Urinary bladder (tissue), 4 donors: ENCODE data around the gene RNF223. TPM values are rescaled to one million over a fixed set of nuclear protein-coding genes. Genes with fewer than 3 reads are reported as not detected.
A peak's percentile ranks its signal among the peaks of the same experiment; 100 is the strongest.

ENCODE experiments used
- DNase-seq: peaks from one replicate; pipeline ENCODE4 v3.0.0-alpha.2; 2015; ENCODE audit errors: extremely low spot score
- H3K27ac ChIP-seq: one replicate; pipeline ENCODE4 v1.5.1; 2013; ENCODE audit warnings: low read depth, mild to moderate bottlenecking, moderate library complexity
- H3K36me3 ChIP-seq: one replicate; pipeline ENCODE4 v1.6.1; 2013; ENCODE audit warnings: mild to moderate bottlenecking, moderate library complexity; ENCODE audit not compliant: insufficient read depth
- H3K4me1 ChIP-seq: one replicate; pipeline ENCODE4 v1.6.1; 2013; ENCODE audit warnings: mild to moderate bottlenecking, moderate library complexity; ENCODE audit not compliant: insufficient read depth
- H3K4me3 ChIP-seq: one replicate; pipeline ENCODE4 v1.5.1; 2013; ENCODE audit warnings: low read depth, low read length
- WGBS: extraction: QIAGEN DNeasy Blood & Tissue Kit; methylation state at CpG from one replicate; pipeline ENCODE4 v1.1.7; 2013; 5-methylcytosine and 5-hydroxymethylcytosine counted together
- polyA plus RNA-seq: library from polyadenylated mRNA; stranded (reverse); fragments of 200-250 nt; gene quantifications from one replicate; pipeline ENCODE4 v1.2.3, GENCODE V29; 2013
- total RNA-seq: library from RNA; depleted of rRNA; stranded (reverse); fragments of >200 nt; gene quantifications from one replicate; pipeline ENCODE4 v1.2.3, GENCODE V29; 2014
- donor health status: healthy with polysubstance abuse.
- donor health status: healthy.

The RNF223 gene
- total and polyA plus RNA-seq, 2 donors: 0.73 to 2.7 TPM

DNA sequence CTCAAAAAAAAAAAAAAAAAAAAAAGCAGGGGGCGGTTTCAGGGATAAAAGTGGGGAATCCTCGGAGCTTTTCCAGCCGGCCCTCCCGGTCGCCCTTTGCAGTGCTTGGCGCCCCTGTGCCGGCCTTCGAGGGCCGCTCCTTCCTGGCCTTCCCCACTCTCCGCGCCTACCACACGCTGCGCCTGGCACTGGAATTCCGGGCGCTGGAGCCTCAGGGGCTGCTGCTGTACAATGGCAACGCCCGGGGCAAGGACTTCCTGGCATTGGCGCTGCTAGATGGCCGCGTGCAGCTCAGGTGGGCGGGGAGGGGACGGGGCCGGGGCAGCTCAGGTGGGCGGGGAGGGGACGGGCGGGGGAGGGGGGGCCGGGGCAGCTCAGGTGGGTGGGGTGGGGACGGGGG is 25.3 kb downstream of the RNF223 start:
- WGBS: 91% methylated on average over 26 of the region's 28 CpGs
- no peak for DNase-seq
- H3K4me3 ChIP-seq: no peak overlapping the region
- H3K36me3 ChIP-seq: peaks cover 16% of the 10 kb centered on the region
- no peak overlapping the region for H3K27ac ChIP-seq
- H3K4me1 ChIP-seq: no peaks in the 10 kb centered on the region

DNA sequence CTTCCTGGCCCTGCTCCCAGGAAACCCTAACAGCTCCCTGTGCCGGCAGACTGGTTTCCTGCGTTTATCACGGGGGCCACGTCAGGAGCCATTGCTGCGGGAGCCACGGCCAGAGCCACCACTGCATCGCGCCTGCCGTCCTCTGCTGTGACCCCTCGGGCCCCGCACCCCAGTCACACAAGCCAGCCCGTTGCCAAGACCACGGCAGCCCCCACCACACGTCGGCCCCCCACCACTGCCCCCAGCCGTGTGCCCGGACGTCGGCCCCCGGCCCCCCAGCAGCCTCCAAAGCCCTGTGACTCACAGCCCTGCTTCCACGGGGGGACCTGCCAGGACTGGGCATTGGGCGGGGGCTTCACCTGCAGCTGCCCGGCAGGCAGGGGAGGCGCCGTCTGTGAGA is 26.1 kb downstream of the RNF223 start:
- 92% methylated on average over 25 of the region's 25 CpGs for WGBS
- DNase-seq: no peak
- H3K27ac ChIP-seq: no peak overlapping the region
- H3K36me3 ChIP-seq: peaks cover 16% of the 10 kb centered on the region
- H3K4me1 ChIP-seq: no peaks in the 10 kb centered on the region
- H3K4me3 ChIP-seq: no peak overlapping the region

DNA sequence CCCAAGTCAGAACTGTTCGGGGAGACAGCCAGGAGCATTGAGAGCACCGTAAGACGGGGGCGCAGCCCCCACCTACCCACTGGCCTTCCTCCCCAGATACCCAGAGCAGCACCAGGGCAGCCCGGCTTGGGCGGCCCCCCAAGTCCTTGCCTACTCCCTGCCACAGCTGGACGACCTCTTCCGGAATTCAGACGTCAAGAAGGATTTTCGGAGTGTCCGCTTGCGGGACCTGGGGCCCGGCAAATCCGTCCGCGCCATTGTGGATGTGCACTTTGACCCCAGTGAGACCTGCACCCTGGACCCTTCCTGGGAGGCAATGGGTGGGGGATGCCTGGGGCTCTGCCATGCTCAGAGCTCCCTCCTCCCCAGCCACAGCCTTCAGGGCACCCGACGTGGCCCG is 26.7 kb downstream of the RNF223 start:
- Histone ChIP-seq H3K4me3 (no peak overlapping the region), H3K4me1 (no peaks in the 10 kb centered on the region), H3K36me3 (peaks cover 16% of the 10 kb centered on the region), H3K27ac (no peak overlapping the region)
- 94% methylated on average over 19 of the region's 19 CpGs for WGBS
- no peak for DNase-seq

DNA sequence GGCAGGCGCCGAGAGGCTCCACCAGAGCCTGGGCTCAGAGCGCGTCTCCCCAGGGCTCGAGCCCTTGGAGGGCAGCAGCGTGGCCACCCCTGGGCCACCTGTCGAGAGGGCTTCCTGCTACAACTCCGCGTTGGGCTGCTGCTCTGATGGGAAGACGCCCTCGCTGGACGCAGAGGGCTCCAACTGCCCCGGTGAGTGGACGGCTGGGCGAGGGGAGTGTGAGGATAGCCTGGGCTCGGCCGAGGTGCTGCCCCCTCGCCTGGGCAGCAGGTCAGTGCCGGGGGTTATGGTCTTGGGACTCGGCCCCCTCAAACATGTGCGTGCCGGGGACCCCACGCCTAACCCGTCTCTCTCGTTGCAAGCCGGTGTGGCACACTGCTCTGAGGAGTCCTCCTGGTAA is 27.3 kb downstream of the RNF223 start:
- Histone ChIP-seq H3K27ac (no peak overlapping the region), H3K4me3 (no peak overlapping the region), H3K36me3 (peaks cover 14% of the 10 kb centered on the region), H3K4me1 (no peaks in the 10 kb centered on the region)
- 95% methylated on average over 26 of the region's 26 CpGs for WGBS
- DNase-seq: no peak

DNA sequence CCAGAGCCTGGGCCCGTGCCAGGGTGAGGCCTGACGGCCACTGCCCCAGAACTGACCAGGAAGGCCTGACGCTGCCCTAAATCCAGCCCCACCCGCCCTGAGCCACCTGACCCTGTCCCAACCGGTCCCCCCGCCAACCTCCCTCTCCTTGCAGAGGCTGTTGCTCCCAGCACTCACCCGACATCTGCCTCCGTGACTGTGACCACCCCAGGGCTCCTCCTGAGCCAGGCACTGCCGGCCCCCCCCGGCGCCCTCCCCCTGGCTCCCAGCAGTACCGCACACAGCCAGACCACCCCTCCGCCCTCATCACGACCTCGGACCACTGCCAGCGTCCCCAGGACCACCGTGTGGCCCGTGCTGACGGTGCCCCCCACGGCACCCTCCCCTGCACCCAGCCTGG is 27.9 kb downstream of the RNF223 start:
- H3K4me3 ChIP-seq: no peak overlapping the region
- 94% methylated on average over 20 of the region's 20 CpGs for WGBS
- no peaks in the 10 kb centered on the region for H3K4me1 ChIP-seq
- no peak overlapping the region for H3K27ac ChIP-seq
- H3K36me3 ChIP-seq: peaks cover 11% of the 10 kb centered on the region
- no peak for DNase-seq

DNA sequence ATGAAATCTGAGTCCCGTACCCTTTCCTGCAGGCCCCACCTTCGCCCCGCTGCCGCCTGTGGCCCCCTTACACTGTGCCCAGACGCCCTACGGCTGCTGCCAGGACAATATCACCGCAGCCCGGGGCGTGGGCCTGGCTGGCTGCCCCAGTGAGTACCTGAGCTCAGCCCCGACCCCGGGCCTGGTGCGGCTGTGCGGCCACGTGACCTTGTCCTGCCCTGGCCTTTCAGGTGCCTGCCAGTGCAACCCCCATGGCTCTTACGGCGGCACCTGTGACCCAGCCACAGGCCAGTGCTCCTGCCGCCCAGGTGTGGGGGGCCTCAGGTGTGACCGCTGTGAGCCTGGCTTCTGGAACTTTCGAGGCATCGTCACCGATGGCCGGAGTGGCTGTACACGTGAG is 29.0 kb downstream of the RNF223 start:
- no peak for DNase-seq
- no peak overlapping the region for H3K4me3 ChIP-seq
- H3K27ac ChIP-seq: no peak overlapping the region
- 97% methylated on average over 23 of the region's 23 CpGs for WGBS
- H3K4me1 ChIP-seq: no peaks in the 10 kb centered on the region
- H3K36me3 ChIP-seq: peaks cover 11% of the 10 kb centered on the region

DNA sequence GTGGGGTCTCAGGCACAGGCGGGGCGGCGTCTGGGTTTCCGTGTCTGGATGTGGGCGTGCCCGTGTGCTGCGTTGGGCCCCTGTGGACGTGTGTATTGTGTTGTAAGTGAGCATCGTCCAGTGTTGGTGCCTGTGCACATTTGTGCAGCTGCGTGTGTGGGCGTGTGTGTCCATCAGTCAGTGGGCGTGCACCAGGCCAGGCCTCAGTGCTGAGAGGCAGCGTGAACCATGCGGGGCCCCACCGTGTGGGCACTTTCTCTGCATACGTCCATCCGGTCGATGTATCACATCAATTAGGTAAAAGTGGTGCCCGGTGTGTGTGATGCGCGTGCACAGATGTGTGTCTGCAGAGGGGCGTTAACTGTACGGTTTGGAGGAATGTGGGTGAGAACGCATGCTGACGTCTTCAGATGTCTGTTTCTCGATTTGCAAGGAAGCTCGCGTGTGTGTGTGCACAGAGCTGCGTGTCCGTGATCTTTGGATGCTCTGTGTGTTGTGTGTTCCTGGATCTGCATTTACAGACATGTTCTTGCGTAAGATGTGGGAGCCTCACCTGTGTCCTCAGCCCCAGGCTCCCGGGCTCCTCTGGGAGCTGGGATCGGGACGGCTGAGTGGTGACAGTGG is 29.5 kb downstream of the RNF223 start:
- H3K36me3 ChIP-seq: peaks cover 11% of the 10 kb centered on the region
- 92% methylated on average over 34 of the region's 34 CpGs for WGBS
- no peak overlapping the region for H3K27ac ChIP-seq
- H3K4me3 ChIP-seq: no peak overlapping the region
- H3K4me1 ChIP-seq: no peaks in the 10 kb centered on the region
- no peak for DNase-seq

DNA sequence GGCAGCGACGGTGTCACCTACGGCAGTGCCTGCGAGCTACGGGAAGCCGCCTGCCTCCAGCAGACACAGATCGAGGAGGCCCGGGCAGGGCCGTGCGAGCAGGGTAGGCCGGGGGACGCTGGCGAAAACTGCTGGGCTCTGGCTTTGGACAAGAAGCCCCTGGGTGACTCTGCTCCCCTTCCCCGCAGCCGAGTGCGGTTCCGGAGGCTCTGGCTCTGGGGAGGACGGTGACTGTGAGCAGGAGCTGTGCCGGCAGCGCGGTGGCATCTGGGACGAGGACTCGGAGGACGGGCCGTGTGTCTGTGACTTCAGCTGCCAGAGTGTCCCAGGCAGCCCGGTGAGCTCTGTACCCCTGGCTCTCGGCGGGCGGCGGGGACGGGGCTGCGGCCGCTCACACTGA is 30.2 kb downstream of the RNF223 start:
- H3K4me3 ChIP-seq: no peak overlapping the region
- peaks cover 8% of the 10 kb centered on the region for H3K36me3 ChIP-seq
- no peaks in the 10 kb centered on the region for H3K4me1 ChIP-seq
- no peak overlapping the region for H3K27ac ChIP-seq
- 96% methylated on average over 33 of the region's 33 CpGs for WGBS
- no peak for DNase-seq

DNA sequence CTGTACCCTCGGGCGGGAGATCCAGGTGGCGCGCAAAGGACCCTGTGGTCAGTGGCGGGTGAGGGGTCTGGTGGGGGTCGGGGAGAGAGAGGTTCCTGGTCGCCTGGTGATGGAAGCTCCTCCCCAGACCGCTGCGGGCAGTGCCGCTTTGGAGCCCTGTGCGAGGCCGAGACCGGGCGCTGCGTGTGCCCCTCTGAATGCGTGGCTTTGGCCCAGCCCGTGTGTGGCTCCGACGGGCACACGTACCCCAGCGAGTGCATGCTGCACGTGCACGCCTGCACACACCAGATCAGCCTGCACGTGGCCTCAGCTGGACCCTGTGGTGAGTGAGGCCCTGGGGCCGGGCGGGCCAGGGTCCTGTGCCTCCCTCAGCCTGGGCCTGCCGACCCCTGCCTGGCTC is 30.7 kb downstream of the RNF223 start:
- H3K27ac ChIP-seq: no peak overlapping the region
- DNase-seq: no peak
- H3K36me3 ChIP-seq: peaks cover 8% of the 10 kb centered on the region
- no peak overlapping the region for H3K4me3 ChIP-seq
- no peaks in the 10 kb centered on the region for H3K4me1 ChIP-seq
- WGBS: 95% methylated on average over 27 of the region's 27 CpGs

DNA sequence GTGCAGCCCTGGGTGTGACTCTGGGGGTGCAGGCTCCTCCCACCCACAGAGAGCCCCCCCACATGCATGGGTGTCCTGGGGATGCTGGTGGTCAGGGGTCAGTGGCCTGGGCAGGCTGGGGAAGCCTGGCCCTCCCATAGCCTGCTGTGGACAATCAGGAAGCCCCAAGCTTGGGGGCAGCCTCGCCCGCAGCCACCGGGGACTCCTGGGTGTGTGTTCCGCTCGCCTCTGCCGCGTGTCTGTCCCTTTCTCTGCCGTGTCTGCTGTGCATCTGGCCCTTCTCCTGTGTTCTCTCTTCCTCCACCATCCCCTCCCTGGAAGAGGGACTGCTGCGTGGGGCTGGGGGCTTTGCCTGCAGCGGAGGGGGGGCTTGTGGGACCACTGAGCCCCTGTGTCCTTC is 31.3 kb downstream of the RNF223 start:
- H3K27ac ChIP-seq: no peak overlapping the region
- DNase-seq: no peak
- no peaks in the 10 kb centered on the region for H3K4me1 ChIP-seq
- 94% methylated on average over 10 of the region's 10 CpGs for WGBS
- no peak overlapping the region for H3K4me3 ChIP-seq
- H3K36me3 ChIP-seq: peaks cover 8% of the 10 kb centered on the region

DNA sequence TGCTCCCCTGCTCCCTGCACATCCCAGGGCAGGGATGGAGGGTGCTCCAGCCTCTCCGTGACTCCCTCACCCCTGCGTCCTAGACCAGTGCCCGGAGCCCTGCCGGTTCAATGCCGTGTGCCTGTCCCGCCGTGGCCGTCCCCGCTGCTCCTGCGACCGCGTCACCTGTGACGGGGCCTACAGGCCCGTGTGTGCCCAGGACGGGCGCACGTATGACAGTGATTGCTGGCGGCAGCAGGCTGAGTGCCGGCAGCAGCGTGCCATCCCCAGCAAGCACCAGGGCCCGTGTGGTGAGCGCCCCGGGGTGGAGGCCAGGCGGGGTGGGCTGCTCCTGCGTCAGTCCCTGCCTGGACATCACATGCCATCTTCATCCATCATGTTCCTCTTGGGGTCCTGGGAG is 32.2 kb downstream of the RNF223 start:
- Histone ChIP-seq H3K36me3 (peaks cover 8% of the 10 kb centered on the region), H3K27ac (no peak overlapping the region), H3K4me3 (no peak overlapping the region), H3K4me1 (no peaks in the 10 kb centered on the region)
- WGBS: 95% methylated on average over 25 of the region's 25 CpGs
- no peak for DNase-seq

DNA sequence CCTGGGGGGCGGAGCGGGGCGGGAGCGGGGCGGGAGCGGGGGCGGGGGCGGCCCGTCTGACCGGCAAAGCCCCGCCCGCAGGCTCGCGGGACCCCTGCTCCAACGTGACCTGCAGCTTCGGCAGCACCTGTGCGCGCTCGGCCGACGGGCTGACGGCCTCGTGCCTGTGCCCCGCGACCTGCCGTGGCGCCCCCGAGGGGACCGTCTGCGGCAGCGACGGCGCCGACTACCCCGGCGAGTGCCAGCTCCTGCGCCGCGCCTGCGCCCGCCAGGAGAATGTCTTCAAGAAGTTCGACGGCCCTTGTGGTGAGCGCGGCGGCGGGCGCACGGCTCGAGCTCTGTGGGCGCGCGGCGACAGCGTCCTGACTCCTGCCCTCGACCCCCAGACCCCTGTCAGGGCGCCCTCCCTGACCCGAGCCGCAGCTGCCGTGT is 33.0 kb downstream of the RNF223 start:
- H3K36me3 ChIP-seq: peaks cover 6% of the 10 kb centered on the region
- no peak overlapping the region for H3K4me3 ChIP-seq
- DNase-seq: no peak
- no peak overlapping the region for H3K27ac ChIP-seq
- no peaks in the 10 kb centered on the region for H3K4me1 ChIP-seq
- WGBS: 60% methylated on average over 54 of the region's 60 CpGs

DNA sequence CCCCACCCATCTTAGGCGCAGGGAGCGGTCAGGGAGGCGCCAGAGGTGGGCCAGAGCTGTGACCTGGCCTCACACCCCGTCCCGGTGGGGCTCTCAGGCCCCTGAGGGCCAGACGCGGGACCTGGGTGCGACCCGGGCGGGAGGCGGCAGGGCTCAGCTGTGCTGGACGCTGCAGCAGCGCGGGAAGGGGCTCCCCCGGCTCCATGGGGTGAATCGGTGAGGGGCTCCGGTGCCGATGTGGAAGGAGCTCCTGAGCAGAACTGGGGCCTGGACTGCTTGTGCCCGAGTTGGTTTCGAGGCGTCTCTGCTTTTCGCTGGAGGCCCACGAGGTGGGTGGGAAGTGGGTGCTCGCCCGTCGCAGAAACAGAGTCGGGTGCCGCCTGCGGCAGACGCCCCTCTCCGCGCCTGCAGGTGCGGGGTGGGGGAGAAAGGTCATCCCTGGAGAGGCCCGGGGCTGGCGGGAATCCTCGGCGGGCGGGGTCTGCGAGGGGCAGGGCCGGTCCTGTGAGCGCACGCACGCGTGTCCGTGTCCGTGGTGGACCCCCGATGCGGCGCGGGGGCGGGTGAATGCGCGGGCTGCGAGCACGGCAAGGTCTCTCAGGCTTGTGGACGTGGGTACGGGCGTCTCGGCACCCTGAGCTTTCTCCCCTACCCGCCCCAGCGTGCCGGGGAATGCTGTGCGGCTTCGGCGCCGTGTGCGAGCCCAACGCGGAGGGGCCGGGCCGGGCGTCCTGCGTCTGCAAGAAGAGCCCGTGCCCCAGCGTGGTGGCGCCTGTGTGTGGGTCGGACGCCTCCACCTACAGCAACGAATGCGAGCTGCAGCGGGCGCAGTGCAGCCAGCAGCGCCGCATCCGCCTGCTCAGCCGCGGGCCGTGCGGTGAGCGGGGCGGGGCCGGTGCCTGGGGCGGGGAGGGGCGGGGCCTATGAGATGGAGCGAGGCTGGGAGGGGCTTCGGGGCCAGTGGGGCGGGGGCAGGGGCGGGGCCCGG is 33.8 kb downstream of the RNF223 start:
- Histone ChIP-seq H3K36me3 (peaks cover 3% of the 10 kb centered on the region), H3K4me3 (peak overlapping the region; percentile 36), H3K4me1 (no peaks in the 10 kb centered on the region), H3K27ac (no peak overlapping the region)
- no peak for DNase-seq
- WGBS: 4% methylated on average over 99 of the region's 99 CpGs
